Retinal pigment epithelial cell (primary cell): ENCODE measurements around the gene CHST15.

Experiments used
- DNase-seq: peaks from one replicate; pipeline ENCODE4 v3.0.0-alpha.2; 2010; ENCODE audit warnings: low read depth
- H3K4me3 ChIP-seq: 2 replicates; pipeline ENCODE4 v1.5.1; 2011; ENCODE audit warnings: mild to moderate bottlenecking, low read length, control low read depth, moderate library complexity
- TF ChIP-seq, protein P1 (sequence below): conservative IDR thresholded peaks from 2 replicates; pipeline ENCODE4 v1.5.1; 2011; ENCODE audit warnings: low read depth, low read length, control low read depth, inconsistent platforms

Gene CHST15

DNA sequence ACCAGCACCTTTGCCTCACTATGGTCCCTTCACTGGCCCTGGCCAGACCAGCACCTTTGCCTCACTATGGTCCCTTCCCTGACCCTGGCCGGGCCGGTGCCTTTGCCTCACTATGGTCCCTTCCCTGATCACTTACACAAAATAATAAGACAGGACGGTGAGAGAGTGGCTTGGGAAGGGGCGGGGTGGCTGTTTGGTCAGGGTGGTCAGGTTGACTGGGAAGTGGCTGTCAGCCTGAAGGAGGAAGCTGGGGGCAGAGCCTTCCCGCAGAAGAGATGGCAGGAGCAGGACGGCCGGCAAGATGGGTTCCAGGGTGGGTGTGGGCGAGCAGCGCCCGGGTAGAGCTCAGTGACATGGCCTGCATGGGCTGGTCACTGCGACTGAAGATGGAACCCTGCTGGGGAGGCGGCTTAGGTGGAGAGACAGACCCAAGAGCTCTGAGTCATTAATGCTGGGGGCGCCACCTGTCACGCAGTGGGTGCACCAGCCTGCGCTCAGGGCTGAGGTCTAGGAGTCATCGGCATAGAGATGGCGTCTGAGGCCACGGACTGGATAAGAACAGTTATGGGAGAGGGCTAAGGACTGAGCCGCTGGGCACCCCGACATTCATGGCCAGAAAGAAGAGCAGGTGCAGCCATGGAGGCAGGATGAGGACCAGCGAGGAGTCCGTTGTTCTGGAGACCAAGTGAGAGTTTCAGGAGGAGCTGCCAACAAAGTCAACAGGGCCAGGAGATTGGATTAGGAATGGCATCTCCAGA is 91.8 kb downstream of the CHST15 start:
- TF ChIP-seq, protein P1, sequence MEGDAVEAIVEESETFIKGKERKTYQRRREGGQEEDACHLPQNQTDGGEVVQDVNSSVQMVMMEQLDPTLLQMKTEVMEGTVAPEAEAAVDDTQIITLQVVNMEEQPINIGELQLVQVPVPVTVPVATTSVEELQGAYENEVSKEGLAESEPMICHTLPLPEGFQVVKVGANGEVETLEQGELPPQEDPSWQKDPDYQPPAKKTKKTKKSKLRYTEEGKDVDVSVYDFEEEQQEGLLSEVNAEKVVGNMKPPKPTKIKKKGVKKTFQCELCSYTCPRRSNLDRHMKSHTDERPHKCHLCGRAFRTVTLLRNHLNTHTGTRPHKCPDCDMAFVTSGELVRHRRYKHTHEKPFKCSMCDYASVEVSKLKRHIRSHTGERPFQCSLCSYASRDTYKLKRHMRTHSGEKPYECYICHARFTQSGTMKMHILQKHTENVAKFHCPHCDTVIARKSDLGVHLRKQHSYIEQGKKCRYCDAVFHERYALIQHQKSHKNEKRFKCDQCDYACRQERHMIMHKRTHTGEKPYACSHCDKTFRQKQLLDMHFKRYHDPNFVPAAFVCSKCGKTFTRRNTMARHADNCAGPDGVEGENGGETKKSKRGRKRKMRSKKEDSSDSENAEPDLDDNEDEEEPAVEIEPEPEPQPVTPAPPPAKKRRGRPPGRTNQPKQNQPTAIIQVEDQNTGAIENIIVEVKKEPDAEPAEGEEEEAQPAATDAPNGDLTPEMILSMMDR, result no peak
- DNase-seq, result no peak
- H3K4me3 ChIP-seq, result no peak overlapping the region

DNA sequence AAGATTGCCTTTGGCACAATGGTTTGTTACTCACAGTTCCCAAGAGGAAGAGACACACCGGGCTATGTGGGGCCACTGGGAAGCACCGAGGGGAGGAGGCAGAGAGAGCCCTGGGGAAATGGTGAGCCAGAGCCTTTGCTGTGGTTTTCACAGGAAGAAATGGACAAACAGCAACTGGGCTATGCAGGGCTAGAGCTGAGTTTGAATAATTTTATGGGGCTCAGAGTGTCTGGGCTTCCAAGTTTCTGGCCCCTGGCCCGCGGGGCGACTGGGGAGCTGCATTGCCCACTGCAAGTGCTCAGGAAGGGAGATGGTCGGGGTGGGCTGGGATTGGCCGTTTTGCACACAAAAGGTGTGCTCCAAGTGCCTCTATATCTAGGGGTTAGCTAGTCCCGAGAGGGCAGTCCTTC is 92.6 kb downstream of the CHST15 start:
- H3K4me3 ChIP-seq, result no peak overlapping the region
- no peak for DNase-seq
- TF ChIP-seq, protein P1, result no peak

DNA sequence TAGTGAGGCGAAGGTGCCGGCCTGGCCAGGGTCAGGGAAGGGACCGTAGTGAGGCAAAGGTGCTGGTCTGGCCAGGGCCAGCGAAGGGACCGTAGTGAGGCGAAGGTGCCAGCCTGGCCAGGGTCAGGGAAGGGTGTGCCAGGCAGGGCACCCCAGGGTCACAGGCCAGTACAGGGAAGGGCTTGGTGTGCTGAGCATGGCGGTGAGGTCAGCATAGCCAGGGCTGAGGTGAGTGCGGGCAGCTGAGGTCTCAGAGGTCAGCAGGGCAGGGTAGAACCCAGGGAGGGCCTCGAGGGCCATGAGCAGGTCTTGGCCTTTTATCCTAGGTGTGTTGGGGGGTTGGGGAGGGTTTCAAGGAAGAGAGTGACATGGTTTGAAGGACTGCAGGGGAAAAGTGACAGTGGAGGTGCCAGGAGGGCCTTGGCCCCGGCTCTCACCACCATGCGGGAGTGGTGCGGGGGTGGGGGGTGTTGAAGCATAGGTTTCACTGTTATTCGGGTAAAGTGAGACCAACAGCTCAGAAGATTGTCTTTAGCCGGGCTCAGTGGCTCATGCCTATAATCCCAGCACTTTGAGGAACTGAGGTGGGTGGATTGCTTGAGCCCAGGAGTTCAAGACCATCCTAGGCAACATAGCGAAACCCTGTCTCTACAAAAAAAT is 93.3 kb downstream of the CHST15 start:
- TF ChIP-seq, protein P1, result no peak
- H3K4me3 ChIP-seq, result no peak overlapping the region
- DNase-seq, result no peak

DNA sequence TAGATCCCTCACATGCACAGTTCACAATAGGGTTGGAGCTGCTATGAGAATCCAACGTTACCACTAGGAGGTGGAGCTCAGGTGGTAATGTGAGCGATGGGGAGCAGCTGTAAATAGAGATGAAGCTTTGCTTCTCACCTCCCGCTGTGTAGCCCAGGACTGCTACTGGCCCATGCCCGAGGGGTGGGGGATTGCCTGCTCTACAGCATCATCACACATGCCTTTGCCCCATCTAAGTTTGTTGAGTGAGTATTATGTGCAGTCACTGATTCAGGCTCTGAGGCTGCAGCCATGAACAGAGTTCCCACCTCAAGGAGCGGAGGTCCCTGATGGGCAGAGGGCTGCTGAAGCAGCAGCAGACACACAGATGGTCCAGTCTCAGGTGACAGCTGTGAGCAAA is 94.1 kb downstream of the CHST15 start:
- DNase-seq, result no peak
- TF ChIP-seq, protein P1, result no peak
- no peak overlapping the region for H3K4me3 ChIP-seq

DNA sequence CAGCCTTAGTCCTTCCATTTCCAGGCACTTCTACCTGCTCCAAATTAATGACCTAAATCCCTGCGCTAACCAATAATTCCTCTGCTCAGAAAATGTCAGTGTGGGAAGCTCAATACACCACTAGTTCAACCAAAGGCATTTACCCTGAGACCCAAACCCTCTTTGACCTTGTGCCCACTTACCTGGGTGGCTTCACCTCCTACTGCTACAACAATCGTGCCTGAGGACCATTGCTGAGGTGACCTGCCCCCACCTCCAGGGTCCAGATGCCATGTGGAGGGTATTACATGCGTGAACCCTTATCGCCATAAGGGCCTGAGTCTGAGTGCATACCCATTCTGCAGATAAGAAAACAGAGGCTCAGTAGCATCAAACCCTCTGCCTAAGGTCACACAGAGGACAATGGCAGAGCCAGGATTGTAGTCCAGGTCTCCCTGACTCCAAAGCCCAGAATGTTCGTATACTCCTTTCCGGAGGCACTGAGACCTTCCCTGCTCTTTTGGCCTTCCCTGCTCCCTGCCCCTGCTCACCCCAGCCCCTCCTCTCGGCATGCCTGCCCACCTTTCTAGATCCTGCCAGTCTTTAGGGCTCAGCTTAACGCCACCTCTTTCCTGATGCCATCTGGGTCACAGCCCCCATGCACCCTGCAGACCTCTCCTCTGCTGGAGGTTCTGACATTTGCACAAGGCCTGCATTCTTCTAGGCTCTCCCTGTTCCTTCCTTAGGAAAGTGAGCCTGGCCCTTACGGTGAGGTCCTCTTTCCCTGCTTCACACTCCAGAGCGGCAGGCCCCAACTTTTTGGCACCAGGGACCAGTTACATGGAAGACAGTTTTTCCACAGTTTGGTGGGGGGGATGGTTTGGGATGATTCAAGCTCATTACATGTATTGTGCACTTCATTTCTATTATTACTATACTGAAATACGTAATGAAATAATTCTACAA is 94.9 kb downstream of the CHST15 start:
- TF ChIP-seq, protein P1, result no peak
- no peak for DNase-seq
- no peak overlapping the region for H3K4me3 ChIP-seq

DNA sequence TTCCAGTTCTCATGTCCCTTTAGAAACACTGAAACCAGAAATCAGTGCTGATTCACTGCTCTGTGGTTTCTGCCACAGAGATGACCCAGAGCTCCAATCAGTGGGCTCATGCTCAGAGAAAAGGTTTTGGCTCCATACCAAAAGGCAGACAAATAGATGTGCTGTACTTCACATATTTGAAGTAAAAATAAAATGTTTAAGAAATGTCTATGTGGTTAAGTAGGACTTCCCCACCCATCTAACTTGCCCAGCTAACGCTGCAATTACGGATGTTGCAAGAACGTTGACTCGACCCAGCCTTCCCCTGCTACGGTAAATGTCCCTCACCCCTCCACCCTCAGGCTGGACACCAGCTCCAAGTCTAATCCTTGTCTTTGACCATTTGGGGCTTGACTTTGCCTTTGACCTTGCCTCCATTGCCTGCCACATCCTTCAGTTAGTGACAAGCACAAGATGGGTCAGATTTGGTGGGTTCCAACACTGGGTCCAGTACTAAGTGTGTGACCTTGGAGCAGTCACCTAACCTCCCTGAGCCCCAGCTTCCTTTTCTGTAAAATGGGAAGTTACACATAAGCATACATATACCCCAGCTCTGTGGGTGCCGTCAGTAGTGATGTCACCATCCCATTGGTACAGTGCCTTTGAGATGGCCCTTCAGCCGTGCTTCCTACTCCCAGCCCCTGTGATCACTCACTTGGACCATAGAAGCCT is 95.8 kb downstream of the CHST15 start:
- DNase-seq, result peak; percentile 48
- H3K4me3 ChIP-seq, result no peak overlapping the region
- TF ChIP-seq, protein P1, result no peak
